ENCODE data around the gene THRAP3. TPM values are rescaled to one million over a fixed set of nuclear protein-coding genes. Genes with fewer than 3 reads are reported as not detected.

The THRAP3 gene
- total and polyA plus RNA-seq, 2 donors (not counting 3 experiments of a cell fraction or from before 2014, with no cell fraction given): 38.0 to 144 TPM

DNA sequence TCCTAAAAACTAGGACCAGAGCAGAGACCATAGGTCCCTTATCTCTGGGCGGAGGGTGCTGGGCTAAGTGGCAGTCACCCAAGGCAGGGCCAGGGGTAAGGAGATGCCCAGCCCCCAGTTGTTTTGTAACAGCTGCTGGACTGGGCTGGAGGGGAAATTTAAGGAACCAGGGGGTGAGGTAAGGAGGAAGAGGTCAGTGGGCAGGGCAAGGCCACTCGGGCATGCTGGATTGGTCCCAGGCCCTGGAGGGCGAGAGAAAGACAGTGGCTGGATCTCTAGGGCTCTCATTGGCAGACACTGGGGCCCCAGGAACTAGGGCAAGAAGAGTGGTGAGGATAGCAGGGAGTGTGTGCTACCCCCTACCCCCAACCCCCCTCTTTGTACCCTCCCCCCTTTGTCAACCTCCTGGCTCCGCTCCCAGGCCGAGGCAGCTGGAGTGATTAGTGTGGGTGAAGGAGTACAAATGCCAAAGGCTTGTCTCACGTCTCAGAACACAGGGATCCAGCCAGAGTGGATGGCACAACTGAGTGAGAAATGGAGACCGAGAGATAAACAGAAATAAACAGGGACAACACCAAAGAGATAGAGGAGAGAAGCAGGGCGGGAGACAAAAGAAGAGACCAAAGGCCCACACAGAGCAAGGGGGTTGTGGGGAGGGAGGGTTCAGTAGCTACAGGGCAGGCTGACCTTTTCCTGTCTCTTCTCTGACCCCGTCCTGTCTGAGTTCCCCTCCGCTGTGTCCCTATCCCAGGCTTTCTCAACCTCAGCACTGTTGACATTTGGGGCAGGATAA, 20.5 kb upstream of the THRAP3 start:
- Histone ChIP-seq H3K4me3 (replicated peaks in 1 of 3; ENCODE audit: insufficient read depth in 1 of 3, low read depth in 1 of 3, low read length in 3 of 3) (no peak overlapping the region), H3K27ac (ENCODE audit: insufficient read depth, low read depth, low read length) (no peak overlapping the region), H4K20me1 (replicated peaks; ENCODE audit: control insufficient read depth, extremely low read depth, insufficient read depth, low read length) (no peaks in the 10 kb centered on the region), H3K27me3 (ENCODE audit: control insufficient read depth in 2 of 2, insufficient read depth in 2 of 2, low read length in 2 of 2) (no peaks in the 10 kb centered on the region), H3K4me1 (ENCODE audit: control insufficient read depth, extremely low read depth, insufficient read depth, low read length) (no peaks in the 10 kb centered on the region), H3K36me3 (ENCODE audit: control insufficient read depth in 2 of 2, extremely low read depth in 1 of 2, insufficient read depth in 2 of 2, low read length in 2 of 2) (no peaks in the 10 kb centered on the region), H3K9me1 (replicated peaks; ENCODE audit: control insufficient read depth, extremely low read depth, insufficient read depth, low read length) (no peaks in the 10 kb centered on the region), H3K4me2 (ENCODE audit: insufficient read depth, low read length) (no peak overlapping the region), H3K9ac (replicated peaks; ENCODE audit: extremely low read depth, insufficient read depth, low read length) (no peak overlapping the region), H3K9me3 (replicated peaks; ENCODE audit: control insufficient read depth, insufficient read depth, low read length) (no peaks in the 10 kb centered on the region), H2AFZ (ENCODE audit: low read depth, low read length) (no peak overlapping the region), H3K79me2 (ENCODE audit: control insufficient read depth, insufficient read depth, low read length) (no peaks in the 10 kb centered on the region)
- no TSS peak for BruUV-seq (replicated peaks)
- POLR2A ChIA-PET: no interaction called here
- intact Hi-C loops (cut with micrococcal nuclease): no loop called here
- dilution Hi-C loops (cut with MboI; ENCODE audit: extremely low pct_ligation_motif_present, low sequenced_read_pairs): no loop called here
- CTCF ChIA-PET: no interaction called here
- TF ChIP-seq POLR2AphosphoS5 (IDR thresholded peaks at IDR 0.05; ENCODE audit: insufficient read depth, low read depth, low read length): no peak
- no peak for TF ChIP-seq POLR2A (IDR thresholded peaks at IDR 0.05; ENCODE audit: low read depth, low read length)
- no peak for TF ChIP-seq EZH2 (IDR thresholded peaks at IDR 0.05; ENCODE audit: borderline replicate concordance, low read depth, low read length, severe bottlenecking)
- no peak for TF ChIP-seq GATA2 (IDR thresholded peaks at IDR 0.05; ENCODE audit: insufficient read depth, insufficient read length, low read depth, low read length)
- TF ChIP-seq, protein P1, sequence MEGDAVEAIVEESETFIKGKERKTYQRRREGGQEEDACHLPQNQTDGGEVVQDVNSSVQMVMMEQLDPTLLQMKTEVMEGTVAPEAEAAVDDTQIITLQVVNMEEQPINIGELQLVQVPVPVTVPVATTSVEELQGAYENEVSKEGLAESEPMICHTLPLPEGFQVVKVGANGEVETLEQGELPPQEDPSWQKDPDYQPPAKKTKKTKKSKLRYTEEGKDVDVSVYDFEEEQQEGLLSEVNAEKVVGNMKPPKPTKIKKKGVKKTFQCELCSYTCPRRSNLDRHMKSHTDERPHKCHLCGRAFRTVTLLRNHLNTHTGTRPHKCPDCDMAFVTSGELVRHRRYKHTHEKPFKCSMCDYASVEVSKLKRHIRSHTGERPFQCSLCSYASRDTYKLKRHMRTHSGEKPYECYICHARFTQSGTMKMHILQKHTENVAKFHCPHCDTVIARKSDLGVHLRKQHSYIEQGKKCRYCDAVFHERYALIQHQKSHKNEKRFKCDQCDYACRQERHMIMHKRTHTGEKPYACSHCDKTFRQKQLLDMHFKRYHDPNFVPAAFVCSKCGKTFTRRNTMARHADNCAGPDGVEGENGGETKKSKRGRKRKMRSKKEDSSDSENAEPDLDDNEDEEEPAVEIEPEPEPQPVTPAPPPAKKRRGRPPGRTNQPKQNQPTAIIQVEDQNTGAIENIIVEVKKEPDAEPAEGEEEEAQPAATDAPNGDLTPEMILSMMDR (IDR thresholded peaks at IDR 0.05; ENCODE audit: extremely low read depth in 1 of 2, insufficient read depth in 1 of 2, low read depth in 1 of 2, low read length in 2 of 2): no peak
- no peak for DNase-seq (ENCODE audit: low read depth, low spot score)
- no peak for FAIRE-seq
